ENCODE measurements around the gene VILL.

Gene VILL

GRCh38 chr3:38015984-38016383, 25.4 kb downstream of the VILL start:
- H3K36me3 ChIP-seq = no peaks in the 10 kb centered on the region
- no peak for TF ChIP-seq CTCF (IDR thresholded peaks at IDR 0.05; ENCODE audit: low read depth, low read length)
- H3K4me1 ChIP-seq = no peaks in the 10 kb centered on the region
- H3K27me3 ChIP-seq = no peaks in the 10 kb centered on the region
- no peak overlapping the region for H3K4me3 ChIP-seq (ENCODE audit: low read depth, low read length)
- no peak for DNase-seq
- no peaks in the 10 kb centered on the region for H3K9me3 ChIP-seq

GRCh38 chr3:38016410-38016809, 25.8 kb downstream of the VILL start:
- Histone ChIP-seq H3K9me3 (no peaks in the 10 kb centered on the region), H3K4me3 (ENCODE audit: low read depth, low read length) (no peak overlapping the region), H3K4me1 (no peaks in the 10 kb centered on the region), H3K36me3 (no peaks in the 10 kb centered on the region), H3K27me3 (no peaks in the 10 kb centered on the region)
- DNase-seq = no peak
- no peak for TF ChIP-seq CTCF (IDR thresholded peaks at IDR 0.05; ENCODE audit: low read depth, low read length)

GRCh38 chr3:38016847-38017444, 26.4 kb downstream of the VILL start:
- Histone ChIP-seq H3K27me3 (no peaks in the 10 kb centered on the region), H3K9me3 (no peaks in the 10 kb centered on the region), H3K4me1 (no peaks in the 10 kb centered on the region), H3K36me3 (no peaks in the 10 kb centered on the region), H3K4me3 (ENCODE audit: low read depth, low read length) (no peak overlapping the region)
- no peak for DNase-seq
- TF ChIP-seq CTCF (IDR thresholded peaks at IDR 0.05; ENCODE audit: low read depth, low read length) = no peak

GRCh38 chr3:38017445-38018295, 27.1 kb downstream of the VILL start:
- no peak for DNase-seq
- H3K9me3 ChIP-seq = no peaks in the 10 kb centered on the region
- no peak for TF ChIP-seq CTCF (IDR thresholded peaks at IDR 0.05; ENCODE audit: low read depth, low read length)
- no peaks in the 10 kb centered on the region for H3K4me1 ChIP-seq
- H3K4me3 ChIP-seq (ENCODE audit: low read depth, low read length) = no peak overlapping the region
- no peaks in the 10 kb centered on the region for H3K27me3 ChIP-seq
- no peaks in the 10 kb centered on the region for H3K36me3 ChIP-seq

- TF ChIP-seq CTCF (IDR thresholded peaks at IDR 0.05; ENCODE audit: low read depth, low read length) = no peak
- Histone ChIP-seq H3K9me3 (no peaks in the 10 kb centered on the region), H3K4me1 (no peaks in the 10 kb centered on the region), H3K36me3 (no peaks in the 10 kb centered on the region), H3K4me3 (ENCODE audit: low read depth, low read length) (no peak overlapping the region), H3K27me3 (no peaks in the 10 kb centered on the region)
- no peak for DNase-seq
Measured at GRCh38 chr3:38018296-38019266, 28.0 kb downstream of the VILL start.
